Muscle of arm (tissue), 12 donors: ENCODE measurements around the gene UBE4B. TPM values are rescaled to one million over a fixed set of nuclear protein-coding genes. Genes with fewer than 3 reads are reported as not detected.
A peak's percentile ranks its signal among the peaks of the same experiment; 100 is the strongest.
"Not testable (repeated sequence)": the region's sequence is repeated elsewhere in the genome, so short reads cannot be mapped to it uniquely, and the experiment has no call there.

ENCODE experiments used
- DNase-seq: peaks from one replicate; pipeline ENCODE4 v3.0.0-alpha.2; 2013
- polyA plus RNA-seq, 12 donors: library from polyadenylated mRNA; unstranded; fragments of 120-200 nt; gene quantifications; one replicate each; pipeline ENCODE4 v1.2.1, GENCODE V29; 2013; ENCODE audit not compliant: insufficient read length in 12 of 12

The UBE4B gene
- polyA plus RNA-seq, 12 donors, result 38.3 to 60.4 (median 43.9) TPM; not detected in 1

DNA sequence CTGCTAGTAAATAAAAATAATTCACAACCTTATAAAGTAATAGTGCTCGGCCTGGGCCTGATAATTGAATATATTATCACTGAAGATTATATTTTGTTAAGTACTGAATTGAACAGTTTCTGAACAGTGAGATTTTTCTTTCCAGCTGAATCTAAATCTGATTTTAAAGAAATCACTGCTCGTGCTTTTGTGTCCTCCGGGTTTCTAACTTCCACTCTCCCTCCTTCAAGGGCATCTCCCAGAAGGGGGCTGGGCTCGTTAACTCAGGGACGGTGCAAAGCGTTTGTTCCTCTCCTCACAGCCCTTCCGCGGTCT, 176.8 kb downstream of the UBE4B start:
- no peak for DNase-seq

DNA sequence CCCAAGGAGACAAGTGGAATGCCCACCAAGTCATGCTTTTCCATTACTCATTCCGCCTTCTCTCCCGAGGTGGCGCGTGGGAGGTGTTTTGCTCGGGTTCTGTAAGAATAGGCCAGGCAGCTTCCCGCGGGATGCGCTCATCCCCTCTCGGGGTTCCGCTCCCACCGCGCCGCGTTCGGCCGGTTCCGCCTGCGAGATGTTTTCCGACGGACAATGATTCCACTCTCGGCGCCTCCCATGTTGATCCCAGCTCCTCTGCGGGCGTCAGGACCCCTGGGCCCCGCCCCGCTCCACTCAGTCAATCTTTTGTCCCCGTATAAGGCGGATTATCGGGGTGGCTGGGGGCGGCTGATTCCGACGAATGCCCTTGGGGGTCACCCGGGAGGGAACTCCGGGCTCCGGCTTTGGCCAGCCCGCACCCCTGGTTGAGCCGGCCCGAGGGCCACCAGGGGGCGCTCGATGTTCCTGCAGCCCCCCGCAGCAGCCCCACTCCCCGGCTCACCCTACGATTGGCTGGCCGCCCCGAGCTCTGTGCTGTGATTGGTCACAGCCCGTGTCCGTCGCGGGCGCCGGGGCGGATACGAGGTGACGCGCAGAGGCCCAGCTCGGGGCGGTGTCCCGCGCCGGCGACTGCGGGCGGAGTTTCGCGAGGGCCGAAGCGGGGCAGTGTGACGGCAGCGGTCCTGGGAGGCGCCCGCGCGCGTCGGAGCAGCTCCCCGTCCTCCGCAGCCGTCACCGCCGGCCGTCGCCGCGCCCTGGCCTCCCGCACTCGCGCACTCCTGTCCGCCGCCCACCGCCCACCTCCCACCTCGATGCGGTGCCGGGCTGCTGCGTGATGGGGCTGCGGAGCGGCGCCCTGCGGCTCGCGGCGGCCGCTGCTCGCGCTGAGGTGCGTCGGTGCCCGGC, 177.4 kb downstream of the UBE4B start, which contains the start of gene KIF1B:
Gene KIF1B, plus strand, starts transcription at position 666 of the 906 bp plus-strand sequence. CDS start 21,759 bp downstream, outside the sequence.
- DNase-seq, result peak; percentile 98

DNA sequence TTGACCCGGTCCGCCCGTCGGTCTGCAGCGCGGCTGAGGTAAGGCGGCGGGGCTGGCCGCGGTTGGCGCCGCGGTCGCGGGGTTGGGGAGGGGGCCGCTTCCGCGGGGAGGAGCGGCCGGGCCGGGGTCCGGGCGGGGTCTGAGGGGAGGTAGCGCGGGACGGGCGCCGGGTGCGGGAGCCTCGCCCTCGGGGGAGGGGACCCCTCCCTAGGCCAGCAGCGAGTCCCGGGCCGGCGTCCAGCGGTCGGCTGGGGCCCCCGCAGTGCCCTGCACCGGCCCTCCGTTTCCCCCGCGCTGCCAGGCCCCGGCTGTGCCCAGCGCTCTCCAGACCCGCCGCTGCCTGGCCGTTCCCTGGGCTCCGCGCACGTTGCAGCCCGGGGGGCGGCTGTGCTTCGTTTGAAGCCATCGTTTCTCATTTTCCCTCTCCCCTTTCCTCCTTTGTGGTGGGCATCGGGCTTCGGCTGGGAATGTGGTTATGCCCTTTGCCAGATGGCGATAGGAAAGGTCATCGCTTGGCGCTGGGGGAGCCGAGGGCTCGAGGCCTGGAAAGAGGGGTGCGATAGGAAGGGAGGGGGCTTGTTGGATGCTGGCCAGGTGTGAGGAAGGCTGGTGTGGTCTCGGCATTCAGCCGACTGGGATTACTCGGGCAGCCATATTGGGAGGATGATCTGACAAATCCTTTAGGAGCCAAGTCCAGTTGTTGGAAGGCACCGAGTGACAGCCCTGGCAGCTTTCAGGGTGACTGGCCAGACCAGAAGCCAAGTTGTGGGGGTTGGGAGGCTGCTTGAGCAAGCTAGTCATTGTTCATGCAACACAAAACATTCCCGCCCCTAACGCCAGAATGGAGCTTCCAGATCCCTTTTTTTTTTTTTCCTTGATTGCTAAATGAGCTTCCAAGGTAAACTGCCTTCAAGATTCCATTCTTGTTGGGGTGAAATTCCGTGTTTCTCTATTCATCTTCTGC, 178.4 kb downstream of the UBE4B start:
- peak; percentile 90 for DNase-seq

DNA sequence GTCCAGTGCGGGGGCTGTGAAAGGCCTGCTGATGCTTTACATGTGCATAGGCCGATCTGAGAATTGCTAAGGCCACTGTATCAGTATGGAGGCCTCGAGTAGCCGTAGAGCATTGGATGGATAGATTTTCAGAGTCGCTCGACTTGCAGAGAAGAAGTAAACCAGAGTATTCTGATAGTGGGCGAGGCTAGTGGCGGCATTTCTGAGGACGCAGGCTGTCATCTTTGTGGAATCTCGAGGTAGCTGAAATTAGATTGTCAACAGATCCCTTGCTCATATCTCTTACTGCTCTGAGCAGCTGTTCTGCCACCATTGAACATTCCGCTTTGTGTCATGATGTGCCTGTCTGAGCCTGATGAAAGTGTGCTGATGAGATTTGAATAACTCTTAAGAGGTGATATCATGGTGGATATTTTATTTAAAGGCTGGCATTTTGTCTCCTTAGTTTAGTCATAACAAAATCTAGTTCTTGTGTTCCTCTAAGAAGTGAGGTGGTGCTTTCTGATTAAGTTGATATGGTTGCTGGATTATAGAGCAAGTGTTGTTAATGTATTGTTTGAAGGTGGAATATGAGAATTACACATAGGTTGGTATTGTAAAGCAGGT, 179.2 kb downstream of the UBE4B start:
- no peak for DNase-seq

DNA sequence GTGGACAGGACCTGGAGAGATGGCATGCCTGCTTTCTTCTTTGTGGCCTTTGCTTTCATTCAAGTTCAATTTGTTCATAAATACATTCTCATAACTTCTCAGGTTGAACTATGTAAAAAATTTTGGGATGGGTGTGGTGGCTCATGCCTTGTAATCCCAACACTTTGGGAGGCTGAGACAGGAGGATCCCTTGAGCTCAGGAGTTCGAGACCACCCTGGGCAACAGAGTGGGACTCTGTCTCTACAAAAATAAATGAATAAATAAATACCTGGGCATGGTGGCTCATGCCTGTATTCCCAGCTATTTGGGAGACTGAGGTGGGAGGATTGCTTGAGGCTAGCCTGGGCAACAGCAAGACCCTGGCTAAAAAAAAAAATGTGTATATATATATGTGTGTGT, 179.7 kb downstream of the UBE4B start:
- no peak for DNase-seq

DNA sequence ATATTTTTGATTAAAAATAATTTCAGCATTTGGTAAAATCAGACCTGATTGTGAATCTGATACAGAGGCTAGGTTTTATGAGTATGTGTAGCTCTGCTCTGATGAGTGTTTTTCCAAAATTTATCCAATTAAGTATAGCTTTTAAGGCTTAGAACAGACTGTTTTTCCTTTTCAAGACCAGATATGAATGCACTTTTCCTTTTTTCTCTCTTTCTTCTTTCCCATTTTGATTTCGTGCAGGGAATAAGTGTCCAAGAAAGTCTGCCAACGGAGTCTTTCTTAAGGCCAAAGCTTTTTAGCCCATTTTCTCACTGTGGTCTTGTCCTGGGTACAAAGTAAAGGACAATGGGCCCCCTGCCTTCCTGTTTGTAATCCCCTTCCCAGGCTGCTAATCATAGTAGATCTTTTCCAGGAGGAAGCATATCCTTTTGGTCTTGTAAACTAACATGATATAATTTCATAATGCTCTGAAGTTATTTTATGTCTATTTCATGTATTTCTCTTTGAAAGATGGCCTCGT, 180.5 kb downstream of the UBE4B start:
- DNase-seq, result no peak

DNA sequence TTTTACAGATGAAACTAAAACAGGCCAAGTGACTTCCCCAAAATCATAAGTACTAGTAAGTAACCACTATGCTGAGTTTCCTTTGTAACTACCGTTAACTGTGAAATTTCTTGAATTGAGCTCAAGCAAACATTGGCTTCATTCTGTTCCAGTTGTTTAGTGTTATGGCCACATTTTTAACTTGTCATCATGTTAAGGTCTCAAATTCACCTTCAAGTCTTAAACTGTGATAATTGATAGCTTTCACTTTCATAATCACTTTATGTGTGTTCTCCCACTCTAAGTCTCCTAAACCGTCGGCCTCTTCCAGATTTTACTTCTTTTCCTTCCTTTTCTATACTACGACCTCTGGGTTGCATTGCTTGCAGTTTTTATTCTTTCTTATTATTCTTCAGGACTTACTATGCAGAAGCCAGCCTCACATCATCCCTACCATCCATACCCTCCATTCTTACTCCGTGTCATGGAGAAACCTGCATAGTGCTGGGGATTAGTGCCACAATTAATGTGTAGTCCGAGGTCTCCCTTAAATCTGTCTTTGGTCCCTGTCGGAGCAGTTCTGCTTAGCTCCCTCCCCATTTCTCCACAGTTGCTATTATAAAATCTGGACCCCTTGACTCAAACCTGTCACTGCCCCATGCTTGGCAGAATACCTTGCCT, 183.5 kb downstream of the UBE4B start:
- no peak for DNase-seq

DNA sequence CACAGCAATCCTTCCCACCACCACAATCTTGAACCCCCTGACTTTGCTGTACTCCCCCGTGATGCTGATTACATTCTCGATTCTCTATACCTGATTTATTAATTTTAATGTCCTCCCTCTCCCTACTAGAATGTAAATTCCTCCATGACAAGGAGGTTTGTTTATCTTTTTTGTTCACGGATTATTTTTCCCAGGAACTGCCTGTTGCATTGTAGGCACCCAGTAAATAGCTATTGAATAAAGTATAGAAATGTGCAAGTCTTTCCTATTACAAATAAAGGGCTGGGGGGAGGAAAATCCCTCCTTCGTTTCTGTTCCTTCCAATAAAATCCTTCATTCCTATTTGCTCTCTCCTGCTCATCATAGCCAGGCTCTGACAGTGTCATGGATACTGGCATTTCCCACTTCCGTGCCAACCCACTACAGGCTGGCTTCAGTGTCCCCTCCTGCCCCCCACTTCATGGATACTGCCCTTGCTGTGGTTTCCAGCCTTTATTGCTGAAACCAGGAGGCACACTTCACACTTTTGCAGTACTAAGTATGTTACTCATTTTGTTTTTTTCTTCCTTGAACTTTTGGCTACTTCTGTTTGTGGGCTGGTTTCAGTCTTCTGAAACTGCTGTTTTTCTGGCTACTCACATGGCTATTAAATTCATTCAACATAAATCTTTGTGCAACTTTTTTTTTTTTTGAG, 185.1 kb downstream of the UBE4B start:
- DNase-seq, result no peak

DNA sequence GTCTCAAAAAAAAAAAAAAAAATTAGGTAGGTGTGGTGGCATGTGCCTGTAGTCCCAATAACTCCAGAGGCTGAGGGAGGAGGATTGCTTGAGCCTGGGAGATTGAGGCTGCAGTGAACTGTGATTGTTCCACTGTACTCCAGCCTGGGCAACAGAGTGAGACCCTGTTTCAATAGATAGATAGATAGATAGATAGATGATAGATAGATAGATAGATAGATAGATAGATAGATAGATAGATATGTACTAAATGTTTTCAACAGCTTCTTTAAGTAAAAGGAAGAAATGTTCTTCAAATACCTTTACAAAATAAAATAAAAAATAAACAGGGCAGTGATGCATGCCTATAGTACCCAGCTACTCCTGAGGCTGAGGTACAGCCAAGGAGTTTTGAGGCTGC, 187.4 kb downstream of the UBE4B start:
- DNase-seq, result no peak

DNA sequence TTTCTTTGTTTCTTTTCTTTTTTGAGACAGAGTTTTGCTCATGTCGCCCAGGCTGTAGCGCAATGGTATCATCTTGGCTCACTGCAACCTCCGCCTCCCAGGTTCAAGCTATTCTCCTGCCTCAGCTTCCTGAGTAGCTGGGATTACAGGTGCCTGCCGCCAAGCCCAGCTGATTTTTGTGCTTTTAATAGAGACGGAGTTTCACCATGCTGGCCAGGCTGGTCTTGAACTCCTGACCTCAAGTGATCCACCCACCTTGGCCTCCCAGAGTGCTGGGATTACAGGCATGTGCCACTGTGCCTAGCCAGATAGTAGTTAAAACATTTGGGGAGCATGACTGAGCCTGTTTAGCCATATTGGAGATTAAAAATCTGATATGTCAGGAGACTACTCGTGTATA, 187.9 kb downstream of the UBE4B start:
- not testable (repeated sequence) for DNase-seq

DNA sequence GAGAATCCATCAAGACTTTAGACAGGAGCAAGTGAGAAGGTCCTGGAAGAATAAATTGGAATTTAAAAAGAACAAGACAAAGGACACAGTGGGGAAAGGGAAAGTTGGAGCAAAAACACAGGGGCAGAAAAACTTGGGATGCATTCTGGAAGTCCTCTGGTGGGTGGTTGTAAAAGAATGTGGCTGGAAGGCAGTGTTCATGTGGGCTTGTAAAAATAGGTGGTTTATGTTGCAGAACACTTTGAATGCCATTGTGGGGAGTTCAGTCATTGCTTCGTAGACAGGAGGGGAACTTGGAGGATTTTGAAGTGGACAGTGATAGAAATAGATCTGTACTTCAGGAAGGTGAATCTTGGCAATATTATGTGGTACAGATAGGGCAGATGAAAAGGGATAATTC, 192.8 kb downstream of the UBE4B start:
- no peak for DNase-seq

DNA sequence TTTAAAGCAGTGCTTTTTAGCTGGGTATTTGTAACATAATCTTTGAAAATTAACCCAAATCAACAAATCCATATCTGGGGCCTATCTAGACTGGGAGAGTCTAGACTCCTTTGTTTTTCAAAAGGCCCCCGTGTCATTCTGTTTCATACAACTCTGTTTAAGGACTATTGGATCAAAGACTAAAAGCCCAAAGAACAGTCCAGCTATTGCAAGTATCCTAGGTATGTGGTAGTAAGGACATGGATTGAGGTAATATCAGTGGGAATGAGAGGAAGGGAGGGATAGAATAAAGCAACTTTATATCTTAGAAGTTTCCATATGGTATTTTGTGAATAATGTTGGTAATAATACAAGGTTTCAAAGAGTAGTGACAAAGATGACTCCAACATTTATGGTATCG, 195.8 kb downstream of the UBE4B start:
- DNase-seq, result no peak

DNA sequence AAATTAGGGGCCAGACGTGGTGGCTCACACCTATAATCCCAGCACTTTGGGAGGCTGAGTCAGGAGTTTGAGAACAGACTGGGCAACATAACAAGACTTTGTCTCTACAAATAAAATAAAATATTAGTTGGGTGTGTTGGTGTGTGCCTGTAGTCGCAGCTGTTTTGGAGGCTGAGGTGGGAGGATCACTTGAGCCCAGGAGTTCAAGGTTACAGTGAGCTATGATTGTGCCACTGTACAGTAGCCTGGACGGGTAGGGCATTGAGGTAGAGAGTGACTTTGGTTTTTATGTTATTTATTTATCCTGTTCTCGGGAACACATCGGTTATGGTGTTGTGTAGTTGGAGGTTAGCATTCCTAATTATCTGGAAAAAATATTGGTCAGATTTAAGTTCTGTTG, 197.1 kb downstream of the UBE4B start:
- no peak for DNase-seq

Other genes starting within 250 kb of the UBE4B start
- gene CLSTN1, start 209.0 kb upstream of the UBE4B start, polyA plus RNA-seq, result 100 to 1,000 TPM in 1 of 12 donors, 10 to 100 TPM in 10, not detected in 1; 60.7 to 107 (median 71.4) TPM
- gene CTNNBIP1, start 122.7 kb upstream of the UBE4B start, polyA plus RNA-seq, result 100 to 1,000 TPM in 1 of 12 donors, 10 to 100 TPM in 11; 48.0 to 601 (median 60.2) TPM
- gene LZIC, start 89.6 kb upstream of the UBE4B start, polyA plus RNA-seq, result 10 to 100 TPM in 11 of 12 donors, not detected in 1; 46.8 to 82.0 (median 60.2) TPM
- gene NMNAT1, start 89.5 kb upstream of the UBE4B start, polyA plus RNA-seq, result 10 to 100 TPM in 11 of 12 donors, not detected in 1; 11.0 to 38.9 (median 12.8) TPM
- gene RBP7, start 35.7 kb upstream of the UBE4B start, polyA plus RNA-seq, result 1 to 10 TPM in 10 of 12 donors, not detected in 2; 2.8 to 9.2 (median 3.7) TPM
- 100 to 1,000 TPM in 11 of 12 donors, 10 to 100 TPM in 1; 84.4 to 601 (median 199) TPM for gene KIF1B, start 177.6 kb downstream of the UBE4B start, polyA plus RNA-seq